Esophagus muscularis mucosa (tissue), 4 donors: ENCODE measurements around the gene COL11A2. TPM values are rescaled to one million over a fixed set of nuclear protein-coding genes. Genes with fewer than 3 reads are reported as not detected.
A peak's percentile ranks its signal among the peaks of the same experiment; 100 is the strongest.

Experiments used
- DNase-seq: peaks from one replicate; pipeline ENCODE4 v3.0.0-alpha.2; 2017; ENCODE audit errors: extremely low spot score
- H3K27ac ChIP-seq, 4 donors: fragments of 200-600 bp; sonication (generic); replicated peaks in 1 of 4; 1 replicate in 3 of 4; 2 replicates in 1 of 4; pipeline ENCODE4 v1.5.1; 2016 to 2019; ENCODE audit warnings: mild to moderate bottlenecking in 1 of 4
- H3K27me3 ChIP-seq, 4 donors: fragments of 200-600 bp; sonication (generic); one replicate each; pipeline versions ENCODE4 v1.5.1 to v1.6.0; 2016 to 2019
- H3K36me3 ChIP-seq, 4 donors: fragments of 200-600 bp; sonication (generic); one replicate each; pipeline ENCODE4 v1.5.1; 2016 to 2019
- H3K4me1 ChIP-seq, 4 donors: fragments of 200-600 bp; sonication (generic); one replicate each; pipeline ENCODE4 v1.5.1; 2016 to 2019
- H3K4me3 ChIP-seq, 4 donors: fragments of 200-600 bp; sonication (generic); 1 replicate in 2 of 4; 2 replicates in 2 of 4; pipeline ENCODE4 v1.5.1; 2016 to 2019; ENCODE audit warnings: mild to moderate bottlenecking in 4 of 4, moderate library complexity in 1 of 4
- H3K9me3 ChIP-seq, 4 donors: fragments of 200-600 bp; sonication (generic); 1 replicate in 3 of 4; 2 replicates in 1 of 4; pipeline ENCODE4 v1.5.1; 2016 to 2019
- CTCF ChIP-seq, 3 experiments: fragments of 200-600 bp in 2 of 3; fragments of 450-650 bp in 1 of 3; sonication (generic) in 2 of 3; IDR thresholded peaks; one replicate each; pipeline ENCODE4 v1.5.1; 2017 to 2019; ENCODE audit warnings: antibody characterized with exemption in 3 of 3, mild to moderate bottlenecking in 2 of 3, moderate library complexity in 1 of 3
- EP300 ChIP-seq: sonication (generic); formaldehyde crosslinking; IDR thresholded peaks from one replicate; pipeline ENCODE4 v1.6.1; 2017; ENCODE audit warnings: antibody characterized with exemption
- POLR2A ChIP-seq: fragments of 450-650 bp; IDR thresholded peaks from one replicate; pipeline ENCODE4 v1.6.1; 2017; ENCODE audit warnings: antibody characterized with exemption, moderate library complexity, mild to moderate bottlenecking, low read depth
- POLR2AphosphoS5 ChIP-seq, 2 donors: sonication (generic); formaldehyde crosslinking; IDR thresholded peaks; one replicate each; pipeline ENCODE4 v1.6.1; 2017; ENCODE audit warnings: antibody characterized with exemption in 2 of 2
- WGBS: methylation state at CpG from one replicate; pipeline ENCODE4 v1.1.5; 2018; 5-methylcytosine and 5-hydroxymethylcytosine counted together
- intact Hi-C: fragments of 100-400 bp; cut with DNase I; formaldehyde crosslinking; loops from one replicate; pipeline ENCODE4 v1.15.1; 2023
- total RNA-seq, 4 donors: library from RNA; depleted of rRNA; stranded (reverse); fragments of >200 nt; gene quantifications; one replicate each; pipeline versions ENCODE4 v1.1.0 to v1.2.1, GENCODE V29; 2016

COL11A2 gene
- total RNA-seq, 4 donors from 2014 or later = 0.17 to 1.1 (median 0.19) TPM; not detected in 1

DNA sequence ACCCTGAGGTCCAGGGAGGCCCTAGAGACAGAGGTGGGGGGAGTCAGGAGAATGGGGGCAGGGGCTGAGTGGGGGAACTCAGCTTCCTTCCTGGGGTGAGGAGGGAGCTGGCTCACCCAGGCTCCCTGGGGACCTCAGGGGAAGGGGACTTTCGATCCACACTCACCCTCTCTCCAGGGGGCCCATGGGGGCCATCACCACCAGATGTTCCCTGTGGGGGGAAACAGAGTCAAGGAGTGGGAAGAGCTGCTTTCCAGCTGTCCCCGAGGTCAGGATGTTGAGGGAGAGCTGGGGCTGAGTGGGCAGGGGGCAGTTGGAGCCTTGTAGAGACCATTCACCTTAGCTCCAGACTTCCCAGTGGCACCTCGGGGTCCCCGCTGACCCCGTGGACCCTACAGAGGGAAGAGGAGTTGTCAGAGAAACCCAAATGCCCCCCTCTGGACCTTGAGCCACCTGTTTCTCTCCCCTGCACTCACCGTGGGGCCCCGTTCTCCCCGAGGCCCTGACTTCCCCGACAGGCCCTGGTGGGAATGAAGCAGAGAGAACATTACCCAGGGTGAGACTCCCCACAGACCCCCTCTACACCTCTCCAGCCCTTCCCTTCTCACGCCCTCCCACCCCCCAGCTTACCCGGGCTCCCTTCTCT, 18.6 kb downstream of the COL11A2 start:
- no peaks in the 10 kb centered on the region for H3K27me3 ChIP-seq
- no peaks in the 10 kb centered on the region for H3K9me3 ChIP-seq
- 75% methylated on average over 8 of the region's 11 CpGs for WGBS
- no peak for DNase-seq
- no peak overlapping the region for H3K27ac ChIP-seq
- no peak for TF ChIP-seq CTCF (IDR thresholded peaks at IDR 0.05)
- TF ChIP-seq POLR2A = no peak
- no peak for TF ChIP-seq POLR2AphosphoS5 (IDR thresholded peaks at IDR 0.05)
- TF ChIP-seq EP300 = no peak
- H3K4me3 ChIP-seq = no peak overlapping the region
- H3K36me3 ChIP-seq = no peaks in the 10 kb centered on the region
- H3K4me1 ChIP-seq = no peaks in the 10 kb centered on the region
- intact Hi-C loops = no loop called here

- intact Hi-C loops = no loop called here
- no peaks in the 10 kb centered on the region for H3K36me3 ChIP-seq
- 73% methylated on average over 16 of the region's 16 CpGs for WGBS
- no peak overlapping the region for H3K27ac ChIP-seq
- no peaks in the 10 kb centered on the region for H3K27me3 ChIP-seq
- H3K9me3 ChIP-seq = no peaks in the 10 kb centered on the region
- DNase-seq = no peak
- no peaks in the 10 kb centered on the region for H3K4me1 ChIP-seq
- TF ChIP-seq CTCF (IDR thresholded peaks at IDR 0.05) = peak; percentile 27 to 53 (median 43)
- no peak for TF ChIP-seq EP300
- H3K4me3 ChIP-seq = no peak overlapping the region
Measured at GRCh38 chr6:33172688-33173534, 19.4 kb downstream of the COL11A2 start.

GRCh38 chr6:33171880-33172687, 20.2 kb downstream of the COL11A2 start:
- H3K9me3 ChIP-seq = no peaks in the 10 kb centered on the region
- no peak for DNase-seq
- no peak overlapping the region for H3K4me3 ChIP-seq
- TF ChIP-seq CTCF (IDR thresholded peaks at IDR 0.05) (no peak), POLR2AphosphoS5 (IDR thresholded peaks at IDR 0.05) (no peak), EP300 (no peak), POLR2A (no peak)
- WGBS = 78% methylated on average over 8 of the region's 8 CpGs
- no peaks in the 10 kb centered on the region for H3K4me1 ChIP-seq
- no peak overlapping the region for H3K27ac ChIP-seq
- intact Hi-C loops = no loop called here
- H3K27me3 ChIP-seq = no peaks in the 10 kb centered on the region
- H3K36me3 ChIP-seq = no peaks in the 10 kb centered on the region

DNA sequence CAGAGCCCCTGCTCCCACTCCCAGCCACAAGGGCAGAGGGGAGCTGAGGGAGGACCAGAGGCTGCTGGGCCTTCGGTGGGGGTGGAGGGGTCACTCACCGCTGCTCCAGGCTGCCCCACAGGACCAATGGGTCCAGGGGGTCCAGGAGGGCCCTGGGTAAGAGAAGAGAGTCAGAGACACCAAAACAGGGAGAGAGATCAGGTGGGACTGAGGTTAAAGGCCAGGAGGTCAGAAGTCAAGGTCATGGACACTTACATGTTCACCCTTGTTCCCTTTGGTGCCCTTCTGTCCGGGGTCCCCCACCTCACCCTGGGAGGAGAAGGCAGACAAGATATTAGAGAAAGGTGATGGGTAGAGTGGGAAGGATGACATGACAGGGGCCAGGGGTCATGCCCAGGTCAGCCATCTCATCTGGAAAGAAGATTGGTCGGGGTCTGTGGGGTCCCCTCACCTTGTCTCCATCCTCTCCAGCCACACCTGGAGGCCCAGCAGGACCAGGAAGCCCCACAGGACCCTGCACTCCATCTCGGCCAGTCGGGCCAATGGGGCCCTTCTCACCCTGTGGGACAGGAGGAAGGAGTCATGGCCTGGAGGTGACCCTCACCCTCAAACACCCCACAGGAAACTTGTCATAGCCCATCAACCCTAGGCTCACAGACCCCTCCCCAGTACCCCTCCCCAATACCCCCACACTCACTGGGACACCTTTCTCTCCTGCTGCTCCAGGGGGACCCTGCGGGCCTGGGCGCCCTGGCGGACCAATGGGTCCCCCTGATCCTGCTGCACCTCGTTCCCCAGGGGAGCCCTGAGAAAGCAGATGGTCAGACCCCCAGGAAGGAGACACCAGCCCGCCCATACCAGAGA, 21.0 kb downstream of the COL11A2 start:
- TF ChIP-seq POLR2AphosphoS5 (IDR thresholded peaks at IDR 0.05) = no peak
- TF ChIP-seq CTCF (IDR thresholded peaks at IDR 0.05) = no peak
- no peak for TF ChIP-seq EP300
- no peak for TF ChIP-seq POLR2A
- H3K4me1 ChIP-seq = no peaks in the 10 kb centered on the region
- no peak overlapping the region for H3K4me3 ChIP-seq
- H3K36me3 ChIP-seq = no peaks in the 10 kb centered on the region
- no peaks in the 10 kb centered on the region for H3K9me3 ChIP-seq
- no peak for DNase-seq
- intact Hi-C loops = no loop called here
- no peak overlapping the region for H3K27ac ChIP-seq
- no peaks in the 10 kb centered on the region for H3K27me3 ChIP-seq
- 74% methylated on average over 5 of the region's 11 CpGs for WGBS
